Calu3 (cell line): ENCODE data around the gene WEE2. TPM values are rescaled to one million over a fixed set of nuclear protein-coding genes. Genes with fewer than 3 reads are reported as not detected.
"Not testable (repeated sequence)": the region's sequence is repeated elsewhere in the genome, so short reads cannot be mapped to it uniquely, and the experiment has no call there.

Experiments
- BruUV-seq: library from RNA; stranded (reverse); fragments of 400-500 nt; replicated peaks from 2 replicates; lab custom pipeline; 2021; lab: Mats Ljungman, UMichigan
- CTCF ChIA-PET: fragments of 300-600 bp; sonication (Branson Sonifier 250); formaldehyde crosslinking; loops from one replicate; lab custom pipeline; 2022; ENCODE audit warnings: antibody characterized with exemption; lab: Charles Lee
- DNase-seq: peaks from one replicate; pipeline ENCODE4 v3.0.0; 2022
- H3K27ac Mint-ChIP-seq: one replicate; pipeline ENCODE4 v1.8.0; 2022; ENCODE audit warnings: mixed read lengths; ENCODE audit not compliant: unreplicated experiment
- H3K27me3 Mint-ChIP-seq: one replicate; pipeline ENCODE4 v1.8.0; 2022; ENCODE audit warnings: mixed read lengths; ENCODE audit not compliant: unreplicated experiment
- H3K36me3 Mint-ChIP-seq: one replicate; pipeline ENCODE4 v1.8.0; 2022; ENCODE audit warnings: mild to moderate bottlenecking, moderate library complexity, mixed read lengths; ENCODE audit not compliant: insufficient read depth, unreplicated experiment
- H3K4me1 Mint-ChIP-seq: one replicate; pipeline ENCODE4 v1.8.0; 2022; ENCODE audit warnings: mild to moderate bottlenecking, low read depth, mixed read lengths; ENCODE audit not compliant: unreplicated experiment
- H3K4me3 Mint-ChIP-seq: one replicate; pipeline ENCODE4 v1.8.0; 2022; ENCODE audit warnings: mild to moderate bottlenecking, low read depth, moderate library complexity, mixed read lengths; ENCODE audit not compliant: unreplicated experiment
- H3K9me3 Mint-ChIP-seq: one replicate; pipeline ENCODE4 v1.8.0; 2022; ENCODE audit warnings: low read depth, mixed read lengths; ENCODE audit not compliant: unreplicated experiment
- intact Hi-C: fragments of 100-400 bp; cut with micrococcal nuclease; formaldehyde crosslinking; loops from one replicate; pipeline ENCODE4 v1.10.0; 2022; ENCODE audit not compliant: unreplicated experiment
- total RNA-seq: library from RNA; stranded (reverse); gene quantifications from 2 replicates; pipeline ENCODE4 v1.2.3, GENCODE V29; 2022
- TF ChIP-seq, protein P1 (sequence below): fragments of 200-600 bp; IDR thresholded peaks from one replicate; pipeline ENCODE4 v1.8.0; 2022; ENCODE audit warnings: antibody characterized with exemption; ENCODE audit not compliant: unreplicated experiment

WEE2 gene
- total RNA-seq, 1 experiment from 2014 or later: not detected

GRCh38 chr7:141686074-141686473 lies 22.1 kb upstream of the WEE2 start:
- CTCF ChIA-PET: no interaction called here

DNA sequence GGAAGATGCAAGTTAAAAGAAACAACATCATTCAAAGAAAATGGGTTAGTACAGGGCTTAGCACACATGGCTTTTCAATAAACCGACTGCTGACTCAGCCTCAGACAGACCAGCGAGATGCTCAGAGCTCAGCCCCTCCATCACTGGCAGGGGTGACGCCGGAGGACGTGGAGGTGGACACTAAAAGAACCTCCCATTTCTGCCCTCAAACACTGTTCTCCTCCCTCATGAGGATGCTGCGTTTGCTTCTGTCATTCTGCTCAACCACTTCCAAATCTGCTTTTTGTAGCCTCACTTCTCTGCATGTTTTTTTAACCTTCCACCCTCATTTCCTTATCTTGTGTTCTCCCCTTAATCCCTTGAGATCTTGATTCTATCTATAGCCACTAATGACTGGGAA lies 21.5 kb upstream of the WEE2 start:
- no TSS peak for BruUV-seq
- Mint-ChIP-seq H3K36me3 (no peaks in the 10 kb centered on the region), H3K4me1 (no peaks in the 10 kb centered on the region), H3K9me3 (no peaks in the 10 kb centered on the region), H3K4me3 (no peak overlapping the region), H3K27ac (no peak overlapping the region), H3K27me3 (no peaks in the 10 kb centered on the region)
- TF ChIP-seq, protein P1, sequence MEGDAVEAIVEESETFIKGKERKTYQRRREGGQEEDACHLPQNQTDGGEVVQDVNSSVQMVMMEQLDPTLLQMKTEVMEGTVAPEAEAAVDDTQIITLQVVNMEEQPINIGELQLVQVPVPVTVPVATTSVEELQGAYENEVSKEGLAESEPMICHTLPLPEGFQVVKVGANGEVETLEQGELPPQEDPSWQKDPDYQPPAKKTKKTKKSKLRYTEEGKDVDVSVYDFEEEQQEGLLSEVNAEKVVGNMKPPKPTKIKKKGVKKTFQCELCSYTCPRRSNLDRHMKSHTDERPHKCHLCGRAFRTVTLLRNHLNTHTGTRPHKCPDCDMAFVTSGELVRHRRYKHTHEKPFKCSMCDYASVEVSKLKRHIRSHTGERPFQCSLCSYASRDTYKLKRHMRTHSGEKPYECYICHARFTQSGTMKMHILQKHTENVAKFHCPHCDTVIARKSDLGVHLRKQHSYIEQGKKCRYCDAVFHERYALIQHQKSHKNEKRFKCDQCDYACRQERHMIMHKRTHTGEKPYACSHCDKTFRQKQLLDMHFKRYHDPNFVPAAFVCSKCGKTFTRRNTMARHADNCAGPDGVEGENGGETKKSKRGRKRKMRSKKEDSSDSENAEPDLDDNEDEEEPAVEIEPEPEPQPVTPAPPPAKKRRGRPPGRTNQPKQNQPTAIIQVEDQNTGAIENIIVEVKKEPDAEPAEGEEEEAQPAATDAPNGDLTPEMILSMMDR: no peak
- intact Hi-C loops: no loop called here
- DNase-seq: no peak
- CTCF ChIA-PET: no interaction called here

More at GRCh38 chr7:141686074-141686473, 22.1 kb upstream of the WEE2 start:
- H3K4me1 Mint-ChIP-seq: no peaks in the 10 kb centered on the region
- H3K9me3 Mint-ChIP-seq: no peaks in the 10 kb centered on the region
- intact Hi-C loops: no loop called here
- DNase-seq: no peak
- no TSS peak for BruUV-seq
- TF ChIP-seq, protein P1: no peak
- H3K36me3 Mint-ChIP-seq: no peaks in the 10 kb centered on the region
- no peak overlapping the region for H3K4me3 Mint-ChIP-seq
- H3K27ac Mint-ChIP-seq: no peak overlapping the region
- H3K27me3 Mint-ChIP-seq: no peaks in the 10 kb centered on the region

GRCh38 chr7:141688043-141688442 lies 20.1 kb upstream of the WEE2 start:
- intact Hi-C loops: no loop called here
- no peaks in the 10 kb centered on the region for H3K36me3 Mint-ChIP-seq
- no peaks in the 10 kb centered on the region for H3K9me3 Mint-ChIP-seq
- H3K4me1 Mint-ChIP-seq: no peaks in the 10 kb centered on the region
- DNase-seq: no peak
- CTCF ChIA-PET: interaction anchor here (0.8 kb wide), 1 partner anchor 10 kb away, joined by 8 read pairs; no protein-coding TSS in a partner anchor
- H3K27ac Mint-ChIP-seq: no peak overlapping the region
- H3K27me3 Mint-ChIP-seq: no peaks in the 10 kb centered on the region
- no peak overlapping the region for H3K4me3 Mint-ChIP-seq
- BruUV-seq: no TSS peak
- TF ChIP-seq, protein P1: no peak

GRCh38 chr7:141689072-141689825 lies 18.9 kb upstream of the WEE2 start:
- H3K9me3 Mint-ChIP-seq, H3K4me3 Mint-ChIP-seq, CTCF ChIA-PET, H3K27me3 Mint-ChIP-seq, BruUV-seq, H3K4me1 Mint-ChIP-seq, H3K27ac Mint-ChIP-seq, DNase-seq, H3K36me3 Mint-ChIP-seq, intact Hi-C loops: not testable (repeated sequence)

DNA sequence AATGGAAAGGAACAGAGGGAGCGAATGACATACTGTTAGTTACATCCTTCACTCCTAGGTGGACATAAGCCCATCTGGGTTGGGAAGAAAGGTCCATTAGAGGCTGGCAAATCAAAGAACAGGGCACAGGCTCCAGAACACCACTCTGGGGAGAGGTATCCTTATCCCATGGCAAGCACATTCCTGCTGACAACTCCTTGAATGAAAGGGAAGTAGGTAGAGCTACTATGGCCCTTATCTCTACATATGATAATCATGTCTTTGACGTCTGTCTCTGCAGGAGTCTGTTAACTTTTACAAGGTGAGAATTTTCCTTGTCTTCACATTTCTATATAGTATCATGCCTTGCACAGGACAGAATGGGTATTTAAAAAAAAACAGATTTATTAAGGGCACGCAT lies 16.6 kb upstream of the WEE2 start:
- BruUV-seq: no TSS peak
- intact Hi-C loops: no loop called here
- Mint-ChIP-seq H3K9me3 (no peaks in the 10 kb centered on the region), H3K4me3 (no peak overlapping the region), H3K36me3 (no peaks in the 10 kb centered on the region), H3K27me3 (no peaks in the 10 kb centered on the region), H3K27ac (no peak overlapping the region), H3K4me1 (peaks cover 12% of the 10 kb centered on the region)
- TF ChIP-seq, protein P1: no peak
- CTCF ChIA-PET: no interaction called here
- no peak for DNase-seq
